Measurements from ENCODE around the gene CD247.

DNA sequence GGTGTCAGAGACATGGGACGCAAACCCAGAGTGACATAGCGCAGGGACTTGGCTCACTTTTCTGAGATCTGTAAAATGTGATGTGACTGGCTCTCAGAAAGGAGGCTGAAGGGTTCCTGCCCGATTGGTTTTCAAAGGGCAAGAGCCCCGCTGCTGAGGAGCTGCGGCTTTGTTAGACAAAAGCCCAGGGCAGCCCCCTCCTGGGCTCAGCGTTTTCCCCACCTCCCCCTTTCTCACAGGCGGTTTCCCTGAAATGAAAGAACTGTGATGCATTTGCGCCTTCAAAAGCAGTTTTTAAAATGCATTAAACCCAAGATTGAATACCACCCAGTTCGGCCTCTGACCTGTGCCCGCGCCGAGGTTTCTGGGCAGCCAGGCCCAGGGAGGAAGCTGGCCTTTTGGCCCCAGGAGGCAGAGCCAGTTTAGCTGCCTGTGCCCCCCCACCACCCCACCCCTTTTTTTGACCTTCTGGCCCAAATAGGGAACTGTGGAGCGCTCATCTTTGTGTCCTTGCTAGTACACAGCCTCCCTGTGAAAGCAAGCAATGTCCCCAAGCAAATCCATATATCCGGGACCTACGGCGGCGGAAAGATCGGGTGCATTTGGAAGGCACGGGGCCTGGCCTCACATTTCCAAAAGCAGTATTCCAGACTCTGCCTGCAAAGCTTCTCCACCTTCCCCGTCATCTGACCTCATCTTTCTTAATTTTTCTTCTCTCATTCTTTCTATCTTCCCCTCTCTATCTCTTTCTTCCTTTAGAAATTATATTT is 28.6 kb downstream of the CD247 start:
- TF ChIP-seq ZNF274 (IDR thresholded peaks at IDR 0.05; ENCODE audit: low read length) (no peak), ZNF274 (tag by site-specific recombination; IDR thresholded peaks at IDR 0.05; ENCODE audit: borderline replicate concordance) (no peak), ZNF239 (tag by site-specific recombination; IDR thresholded peaks at IDR 0.05) (no peak), ZNF558 (tag by site-specific recombination; IDR thresholded peaks at IDR 0.05) (no peak), ZBTB26 (tag by site-specific recombination; optimal IDR thresholded peaks at IDR 0.05) (no peak), ZNF202 (tag by site-specific recombination; IDR thresholded peaks at IDR 0.05; ENCODE audit: borderline replicate concordance) (no peak), ZNF664 (tag by site-specific recombination; IDR thresholded peaks at IDR 0.05) (no peak), HOXA7 (CRISPR knock-in tag; IDR thresholded peaks at IDR 0.05; ENCODE audit: borderline replicate concordance) (no peak), GLI4 (tag by site-specific recombination; IDR thresholded peaks at IDR 0.05) (no peak)
- TF ChIP-seq, protein P1, sequence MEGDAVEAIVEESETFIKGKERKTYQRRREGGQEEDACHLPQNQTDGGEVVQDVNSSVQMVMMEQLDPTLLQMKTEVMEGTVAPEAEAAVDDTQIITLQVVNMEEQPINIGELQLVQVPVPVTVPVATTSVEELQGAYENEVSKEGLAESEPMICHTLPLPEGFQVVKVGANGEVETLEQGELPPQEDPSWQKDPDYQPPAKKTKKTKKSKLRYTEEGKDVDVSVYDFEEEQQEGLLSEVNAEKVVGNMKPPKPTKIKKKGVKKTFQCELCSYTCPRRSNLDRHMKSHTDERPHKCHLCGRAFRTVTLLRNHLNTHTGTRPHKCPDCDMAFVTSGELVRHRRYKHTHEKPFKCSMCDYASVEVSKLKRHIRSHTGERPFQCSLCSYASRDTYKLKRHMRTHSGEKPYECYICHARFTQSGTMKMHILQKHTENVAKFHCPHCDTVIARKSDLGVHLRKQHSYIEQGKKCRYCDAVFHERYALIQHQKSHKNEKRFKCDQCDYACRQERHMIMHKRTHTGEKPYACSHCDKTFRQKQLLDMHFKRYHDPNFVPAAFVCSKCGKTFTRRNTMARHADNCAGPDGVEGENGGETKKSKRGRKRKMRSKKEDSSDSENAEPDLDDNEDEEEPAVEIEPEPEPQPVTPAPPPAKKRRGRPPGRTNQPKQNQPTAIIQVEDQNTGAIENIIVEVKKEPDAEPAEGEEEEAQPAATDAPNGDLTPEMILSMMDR (tag by site-specific recombination; IDR thresholded peaks at IDR 0.05), result no peak
- TF ChIP-seq, protein P2, sequence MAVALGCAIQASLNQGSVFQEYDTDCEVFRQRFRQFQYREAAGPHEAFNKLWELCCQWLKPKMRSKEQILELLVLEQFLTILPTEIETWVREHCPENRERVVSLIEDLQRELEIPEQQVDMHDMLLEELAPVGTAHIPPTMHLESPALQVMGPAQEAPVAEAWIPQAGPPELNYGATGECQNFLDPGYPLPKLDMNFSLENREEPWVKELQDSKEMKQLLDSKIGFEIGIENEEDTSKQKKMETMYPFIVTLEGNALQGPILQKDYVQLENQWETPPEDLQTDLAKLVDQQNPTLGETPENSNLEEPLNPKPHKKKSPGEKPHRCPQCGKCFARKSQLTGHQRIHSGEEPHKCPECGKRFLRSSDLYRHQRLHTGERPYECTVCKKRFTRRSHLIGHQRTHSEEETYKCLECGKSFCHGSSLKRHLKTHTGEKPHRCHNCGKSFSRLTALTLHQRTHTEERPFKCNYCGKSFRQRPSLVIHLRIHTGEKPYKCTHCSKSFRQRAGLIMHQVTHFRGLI (tag by site-specific recombination; IDR thresholded peaks at IDR 0.05), result no peak
- TF ChIP-seq, protein P3, sequence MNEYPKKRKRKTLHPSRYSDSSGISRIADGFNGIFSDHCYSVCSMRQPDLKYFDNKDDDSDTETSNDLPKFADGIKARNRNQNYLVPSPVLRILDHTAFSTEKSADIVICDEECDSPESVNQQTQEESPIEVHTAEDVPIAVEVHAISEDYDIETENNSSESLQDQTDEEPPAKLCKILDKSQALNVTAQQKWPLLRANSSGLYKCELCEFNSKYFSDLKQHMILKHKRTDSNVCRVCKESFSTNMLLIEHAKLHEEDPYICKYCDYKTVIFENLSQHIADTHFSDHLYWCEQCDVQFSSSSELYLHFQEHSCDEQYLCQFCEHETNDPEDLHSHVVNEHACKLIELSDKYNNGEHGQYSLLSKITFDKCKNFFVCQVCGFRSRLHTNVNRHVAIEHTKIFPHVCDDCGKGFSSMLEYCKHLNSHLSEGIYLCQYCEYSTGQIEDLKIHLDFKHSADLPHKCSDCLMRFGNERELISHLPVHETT (tag by site-specific recombination; IDR thresholded peaks at IDR 0.05), result no peak
